HepG2 (cell line): ENCODE data around the gene SRP19. TPM values are rescaled to one million over a fixed set of nuclear protein-coding genes. Genes with fewer than 3 reads are reported as not detected.

ENCODE experiments used
- ELF1 ChIP-seq: sonication (generic); formaldehyde crosslinking; IDR thresholded peaks from 2 replicates; pipeline ENCODE4 v1.4.0; 2020; ENCODE audit warnings: missing genetic modification reagents
- KAT2B ChIP-seq: fragments of 150-350 bp; IDR thresholded peaks from 2 replicates; pipeline ENCODE4 v1.6.1; 2014; ENCODE audit warnings: low read depth, low read length, borderline replicate concordance
- MTA1 ChIP-seq: sonication (generic); formaldehyde crosslinking; IDR thresholded peaks from 2 replicates; pipeline ENCODE4 v1.4.0; 2020; ENCODE audit warnings: missing genetic modification reagents, mild to moderate bottlenecking, borderline replicate concordance
- PHF8 ChIP-seq: sonication (generic); formaldehyde crosslinking; IDR thresholded peaks from 2 replicates; pipeline ENCODE4 v1.5.0; 2020; ENCODE audit warnings: missing genetic modification reagents
- SMAD3 ChIP-seq: sonication (generic); formaldehyde crosslinking; IDR thresholded peaks from 2 replicates; pipeline ENCODE4 v1.4.0; 2020; ENCODE audit warnings: missing genetic modification reagents
- SMC3 ChIP-seq: IDR thresholded peaks from 2 replicates; pipeline ENCODE4 v1.6.1; 2011; ENCODE audit warnings: low read length, improper control_type of control experiment
- SMYD3 ChIP-seq: sonication (generic); formaldehyde crosslinking; IDR thresholded peaks from 2 replicates; pipeline ENCODE4 v1.8.1; 2023; ENCODE audit warnings: mild to moderate bottlenecking, missing genetic modification reagents
- TOPORS ChIP-seq: sonication (generic); formaldehyde crosslinking; IDR thresholded peaks from 2 replicates; pipeline ENCODE4 v1.8.0; 2023; ENCODE audit warnings: mild to moderate bottlenecking, missing genetic modification reagents
- ZNF180 ChIP-seq: sonication (generic); formaldehyde crosslinking; IDR thresholded peaks from 2 replicates; pipeline ENCODE4 v1.4.0; 2020; ENCODE audit warnings: low read depth, missing genetic modification reagents, borderline replicate concordance
- ZNF230 ChIP-seq: sonication (generic); formaldehyde crosslinking; IDR thresholded peaks from 2 replicates; pipeline ENCODE4 v1.4.0; 2020; ENCODE audit warnings: mild to moderate bottlenecking, missing genetic modification reagents
- ZNF235 ChIP-seq: sonication (generic); formaldehyde crosslinking; IDR thresholded peaks from 2 replicates; pipeline ENCODE4 v1.8.1; 2023; ENCODE audit warnings: mild to moderate bottlenecking, missing genetic modification reagents, borderline replicate concordance
- ZNF484 ChIP-seq: sonication (generic); formaldehyde crosslinking; IDR thresholded peaks from 2 replicates; pipeline ENCODE4 v1.5.1; 2020; ENCODE audit warnings: mild to moderate bottlenecking, low read depth, missing genetic modification reagents, borderline replicate concordance
- ZNF773 ChIP-seq: sonication (generic); formaldehyde crosslinking; IDR thresholded peaks from 2 replicates; pipeline ENCODE4 v1.4.0; 2020; ENCODE audit warnings: missing genetic modification reagents, borderline replicate concordance
- ZSCAN31 ChIP-seq: sonication (generic); formaldehyde crosslinking; IDR thresholded peaks from 2 replicates; pipeline ENCODE4 v1.5.0; 2020; ENCODE audit warnings: low read depth, mild to moderate bottlenecking, missing genetic modification reagents
- polyA plus RNA-seq, 8 experiments: library from polyadenylated mRNA; depleted of rRNA in 3 of 8; stranded (reverse) in 7 of 8; unstranded in 1 of 8; fragments of >200 nt; fragmentation: Illumina TruSeq in 4 of 8; extraction: Trizol in 4 of 8; gene quantifications; 2 replicates each; pipeline versions ENCODE4 v1.2.1 to v1.2.3, GENCODE V29; 2011 to 2016; ENCODE audit warnings: low read depth in 4 of 8, missing spikeins in 1 of 8, mixed read lengths in 1 of 8; ENCODE audit not compliant: insufficient read depth in 1 of 8
- total RNA-seq, 5 experiments: library from RNA; depleted of rRNA; stranded (reverse); fragments of >200 nt; fragmentation: Illumina TruSeq; extraction: Trizol; gene quantifications; 2 replicates each; pipeline ENCODE4 v1.2.3, GENCODE V29; 2016; ENCODE audit warnings: low read depth in 1 of 5
- TF ChIP-seq, protein P1 (sequence below): sonication (generic); formaldehyde crosslinking; IDR thresholded peaks from 2 replicates; pipeline ENCODE4 v1.8.0; 2022; ENCODE audit warnings: mild to moderate bottlenecking, missing genetic modification reagents, moderate library complexity
- TF ChIP-seq, protein P2 (sequence below): sonication (generic); formaldehyde crosslinking; IDR thresholded peaks from 2 replicates; pipeline ENCODE4 v1.4.0; 2020; ENCODE audit warnings: missing genetic modification reagents
- TF ChIP-seq, protein P3 (sequence below): sonication (generic); formaldehyde crosslinking; conservative IDR thresholded peaks from 2 replicates; pipeline ENCODE4 v1.4.0; 2020; ENCODE audit warnings: missing genetic modification reagents
- TF ChIP-seq, protein P4 (sequence below): fragments of 450-650 bp; IDR thresholded peaks from 2 replicates; pipeline ENCODE4 v1.6.1; 2016
- TF ChIP-seq, protein P5 (sequence below): sonication (generic); formaldehyde crosslinking; IDR thresholded peaks from 2 replicates; pipeline ENCODE4 v1.4.0; 2020; ENCODE audit warnings: low read depth, missing genetic modification reagents
- TF ChIP-seq, protein P6 (sequence below): sonication (generic); formaldehyde crosslinking; IDR thresholded peaks from 2 replicates; pipeline ENCODE4 v1.8.1; 2023; ENCODE audit warnings: mild to moderate bottlenecking, missing genetic modification reagents

The SRP19 gene
- total and polyA plus RNA-seq, 2 of the 13 experiments (the other 11 are each of a cell fraction or from before 2014, with no cell fraction given) = 46.9 to 143 TPM

DNA sequence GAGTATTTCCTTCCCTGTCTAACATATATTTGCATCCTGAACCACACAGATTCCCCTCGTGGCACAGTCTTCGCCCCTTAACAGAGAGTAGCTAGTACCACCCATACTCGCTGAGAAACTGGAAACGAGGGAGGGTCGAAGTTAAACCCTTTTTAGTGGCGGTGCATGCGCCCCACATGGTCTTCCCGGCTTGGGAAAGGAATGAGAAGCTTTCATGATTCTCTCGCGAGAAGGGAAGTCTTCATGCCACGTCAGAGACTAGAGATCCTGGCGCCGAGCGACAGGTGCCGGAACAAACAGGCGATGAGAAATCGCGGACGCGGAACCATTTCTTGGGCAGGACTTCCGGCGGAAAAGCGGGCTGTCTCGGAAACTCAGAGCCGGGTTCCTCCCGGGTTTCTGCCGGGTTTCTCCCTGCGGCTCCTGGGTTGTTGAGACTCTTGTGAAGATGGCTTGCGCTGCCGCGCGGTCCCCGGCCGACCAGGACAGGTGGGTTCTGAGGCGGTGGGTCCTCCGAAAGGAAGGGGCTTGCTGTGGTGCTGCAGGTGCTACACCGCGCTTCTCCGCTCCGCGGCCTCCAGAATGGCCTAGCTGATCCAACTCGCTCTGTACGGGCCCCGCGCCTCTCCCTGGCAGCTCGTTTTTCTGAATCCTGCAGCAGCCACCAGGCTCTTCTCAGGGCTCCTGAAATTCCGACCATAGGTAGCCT is at the start of gene SRP19 (continued):
- TF ChIP-seq SMYD3 (CRISPR knock-in tag) = peak; percentile 74; the same call in 1 of the 2 replicates
- TF ChIP-seq, protein P1, sequence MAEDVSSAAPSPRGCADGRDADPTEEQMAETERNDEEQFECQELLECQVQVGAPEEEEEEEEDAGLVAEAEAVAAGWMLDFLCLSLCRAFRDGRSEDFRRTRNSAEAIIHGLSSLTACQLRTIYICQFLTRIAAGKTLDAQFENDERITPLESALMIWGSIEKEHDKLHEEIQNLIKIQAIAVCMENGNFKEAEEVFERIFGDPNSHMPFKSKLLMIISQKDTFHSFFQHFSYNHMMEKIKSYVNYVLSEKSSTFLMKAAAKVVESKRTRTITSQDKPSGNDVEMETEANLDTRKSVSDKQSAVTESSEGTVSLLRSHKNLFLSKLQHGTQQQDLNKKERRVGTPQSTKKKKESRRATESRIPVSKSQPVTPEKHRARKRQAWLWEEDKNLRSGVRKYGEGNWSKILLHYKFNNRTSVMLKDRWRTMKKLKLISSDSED (CRISPR knock-in tag) = no peak
- peak; percentile 78; the same call in 1 of the 2 replicates for TF ChIP-seq SMAD3 (CRISPR knock-in tag)
- TF ChIP-seq MTA1 (CRISPR knock-in tag) = no peak
- TF ChIP-seq, protein P2, sequence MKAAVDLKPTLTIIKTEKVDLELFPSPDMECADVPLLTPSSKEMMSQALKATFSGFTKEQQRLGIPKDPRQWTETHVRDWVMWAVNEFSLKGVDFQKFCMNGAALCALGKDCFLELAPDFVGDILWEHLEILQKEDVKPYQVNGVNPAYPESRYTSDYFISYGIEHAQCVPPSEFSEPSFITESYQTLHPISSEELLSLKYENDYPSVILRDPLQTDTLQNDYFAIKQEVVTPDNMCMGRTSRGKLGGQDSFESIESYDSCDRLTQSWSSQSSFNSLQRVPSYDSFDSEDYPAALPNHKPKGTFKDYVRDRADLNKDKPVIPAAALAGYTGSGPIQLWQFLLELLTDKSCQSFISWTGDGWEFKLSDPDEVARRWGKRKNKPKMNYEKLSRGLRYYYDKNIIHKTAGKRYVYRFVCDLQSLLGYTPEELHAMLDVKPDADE = peak; percentile 98
- TF ChIP-seq, protein P3, sequence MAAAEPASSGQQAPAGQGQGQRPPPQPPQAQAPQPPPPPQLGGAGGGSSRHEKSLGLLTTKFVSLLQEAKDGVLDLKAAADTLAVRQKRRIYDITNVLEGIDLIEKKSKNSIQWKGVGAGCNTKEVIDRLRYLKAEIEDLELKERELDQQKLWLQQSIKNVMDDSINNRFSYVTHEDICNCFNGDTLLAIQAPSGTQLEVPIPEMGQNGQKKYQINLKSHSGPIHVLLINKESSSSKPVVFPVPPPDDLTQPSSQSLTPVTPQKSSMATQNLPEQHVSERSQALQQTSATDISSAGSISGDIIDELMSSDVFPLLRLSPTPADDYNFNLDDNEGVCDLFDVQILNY (CRISPR knock-in tag) = no peak
- no peak for TF ChIP-seq SMC3
- TF ChIP-seq ZNF230 = peak; percentile 63; the same call in 1 of the 2 replicates
- TF ChIP-seq ZSCAN31 (CRISPR knock-in tag) = peak; percentile 62; the same call in 1 of the 2 replicates
- TF ChIP-seq ELF1 (CRISPR knock-in tag) = peak; percentile 89
- peak; percentile 88 for TF ChIP-seq PHF8 (CRISPR knock-in tag)
- TF ChIP-seq, protein P4, sequence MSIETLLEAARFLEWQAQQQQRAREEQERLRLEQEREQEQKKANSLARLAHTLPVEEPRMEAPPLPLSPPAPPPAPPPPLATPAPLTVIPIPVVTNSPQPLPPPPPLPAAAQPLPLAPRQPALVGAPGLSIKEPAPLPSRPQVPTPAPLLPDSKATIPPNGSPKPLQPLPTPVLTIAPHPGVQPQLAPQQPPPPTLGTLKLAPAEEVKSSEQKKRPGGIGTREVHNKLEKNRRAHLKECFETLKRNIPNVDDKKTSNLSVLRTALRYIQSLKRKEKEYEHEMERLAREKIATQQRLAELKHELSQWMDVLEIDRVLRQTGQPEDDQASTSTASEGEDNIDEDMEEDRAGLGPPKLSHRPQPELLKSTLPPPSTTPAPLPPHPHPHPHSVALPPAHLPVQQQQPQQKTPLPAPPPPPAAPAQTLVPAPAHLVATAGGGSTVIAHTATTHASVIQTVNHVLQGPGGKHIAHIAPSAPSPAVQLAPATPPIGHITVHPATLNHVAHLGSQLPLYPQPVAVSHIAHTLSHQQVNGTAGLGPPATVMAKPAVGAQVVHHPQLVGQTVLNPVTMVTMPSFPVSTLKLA = no peak
- no peak for TF ChIP-seq ZNF484
- no peak for TF ChIP-seq ZNF235 (CRISPR knock-in tag)
- TF ChIP-seq, protein P5, sequence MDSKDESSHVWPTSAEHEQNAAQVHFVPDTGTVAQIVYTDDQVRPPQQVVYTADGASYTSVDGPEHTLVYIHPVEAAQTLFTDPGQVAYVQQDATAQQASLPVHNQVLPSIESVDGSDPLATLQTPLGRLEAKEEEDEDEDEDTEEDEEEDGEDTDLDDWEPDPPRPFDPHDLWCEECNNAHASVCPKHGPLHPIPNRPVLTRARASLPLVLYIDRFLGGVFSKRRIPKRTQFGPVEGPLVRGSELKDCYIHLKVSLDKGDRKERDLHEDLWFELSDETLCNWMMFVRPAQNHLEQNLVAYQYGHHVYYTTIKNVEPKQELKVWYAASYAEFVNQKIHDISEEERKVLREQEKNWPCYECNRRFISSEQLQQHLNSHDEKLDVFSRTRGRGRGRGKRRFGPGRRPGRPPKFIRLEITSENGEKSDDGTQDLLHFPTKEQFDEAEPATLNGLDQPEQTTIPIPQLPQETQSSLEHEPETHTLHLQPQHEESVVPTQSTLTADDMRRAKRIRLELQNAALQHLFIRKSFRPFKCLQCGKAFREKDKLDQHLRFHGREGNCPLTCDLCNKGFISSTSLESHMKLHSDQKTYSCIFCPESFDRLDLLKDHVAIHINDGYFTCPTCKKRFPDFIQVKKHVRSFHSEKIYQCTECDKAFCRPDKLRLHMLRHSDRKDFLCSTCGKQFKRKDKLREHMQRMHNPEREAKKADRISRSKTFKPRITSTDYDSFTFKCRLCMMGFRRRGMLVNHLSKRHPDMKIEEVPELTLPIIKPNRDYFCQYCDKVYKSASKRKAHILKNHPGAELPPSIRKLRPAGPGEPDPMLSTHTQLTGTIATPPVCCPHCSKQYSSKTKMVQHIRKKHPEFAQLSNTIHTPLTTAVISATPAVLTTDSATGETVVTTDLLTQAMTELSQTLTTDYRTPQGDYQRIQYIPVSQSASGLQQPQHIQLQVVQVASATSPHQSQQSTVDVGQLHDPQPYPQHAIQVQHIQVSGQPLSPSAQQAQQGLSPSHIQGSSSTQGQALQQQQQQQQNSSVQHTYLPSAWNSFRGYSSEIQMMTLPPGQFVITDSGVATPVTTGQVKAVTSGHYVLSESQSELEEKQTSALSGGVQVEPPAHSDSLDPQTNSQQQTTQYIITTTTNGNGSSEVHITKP = 0 out of 2 replicates have a peak, but pooled peaks have one; percentile 41
- TF ChIP-seq TOPORS = peak; percentile 89
- TF ChIP-seq KAT2B = no peak
- peak; percentile 89; the same call in 1 of the 2 replicates for TF ChIP-seq ZNF773 (CRISPR knock-in tag)
- TF ChIP-seq ZNF180 = no peak
- TF ChIP-seq, protein P6, sequence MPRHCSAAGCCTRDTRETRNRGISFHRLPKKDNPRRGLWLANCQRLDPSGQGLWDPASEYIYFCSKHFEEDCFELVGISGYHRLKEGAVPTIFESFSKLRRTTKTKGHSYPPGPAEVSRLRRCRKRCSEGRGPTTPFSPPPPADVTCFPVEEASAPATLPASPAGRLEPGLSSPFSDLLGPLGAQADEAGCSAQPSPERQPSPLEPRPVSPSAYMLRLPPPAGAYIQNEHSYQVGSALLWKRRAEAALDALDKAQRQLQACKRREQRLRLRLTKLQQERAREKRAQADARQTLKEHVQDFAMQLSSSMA = 0 out of 2 replicates have a peak, but pooled peaks have one; percentile 23
